GM20431 (cell line): ENCODE data around the gene GALNTL6.
"Not testable (repeated sequence)": the region's sequence is repeated elsewhere in the genome, so short reads cannot be mapped to it uniquely, and the experiment has no call there.

ENCODE experiments used
- in situ Hi-C: fragments of 300-500 bp; cut with MseI, MboI; formaldehyde crosslinking; loops from one replicate; pipeline ENCODE4 v1.15.0; 2020; ENCODE audit warnings: low sequenced_read_pairs; ENCODE audit not compliant: unreplicated experiment

Gene GALNTL6

DNA sequence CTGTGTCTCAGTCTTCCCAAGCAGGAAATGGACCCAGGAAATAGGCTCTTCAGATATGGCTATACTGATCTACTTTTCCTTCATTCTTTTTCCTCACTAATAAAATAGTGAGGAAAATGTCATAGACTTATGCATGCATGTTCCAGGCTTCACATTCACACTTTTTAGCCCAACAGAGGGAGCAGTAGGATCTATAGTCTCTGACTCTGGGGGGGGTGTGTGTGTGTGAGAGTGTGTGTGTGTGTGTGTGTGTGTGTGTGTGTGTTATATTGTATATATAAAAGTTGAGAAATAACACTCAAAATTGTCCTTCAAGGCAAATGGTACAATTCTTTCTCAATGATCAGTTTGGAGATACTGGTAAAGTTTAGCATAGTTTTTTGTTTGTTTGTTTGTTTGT, 1058.2 kb downstream of the GALNTL6 start:
- in situ Hi-C loops = no loop called here

DNA sequence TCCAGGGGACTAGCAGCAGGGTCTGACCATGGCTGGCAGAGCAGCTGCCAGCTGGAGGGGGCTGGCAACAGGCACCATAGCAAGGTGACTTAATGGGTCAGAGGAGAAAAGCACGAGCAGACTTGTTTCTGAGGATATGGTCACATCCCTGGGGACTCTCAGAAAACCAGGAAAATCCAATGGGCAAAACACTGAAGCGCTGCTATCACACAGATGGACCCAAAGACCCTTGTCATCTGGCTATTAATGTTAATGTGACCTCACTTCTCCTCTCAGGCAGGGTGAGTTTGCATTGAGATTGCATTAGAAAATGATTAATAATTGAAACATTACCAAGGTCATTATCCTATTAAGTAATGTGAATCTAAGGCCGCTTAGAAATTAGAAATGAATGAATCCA, 1061.7 kb downstream of the GALNTL6 start:
- in situ Hi-C loops = no loop called here

DNA sequence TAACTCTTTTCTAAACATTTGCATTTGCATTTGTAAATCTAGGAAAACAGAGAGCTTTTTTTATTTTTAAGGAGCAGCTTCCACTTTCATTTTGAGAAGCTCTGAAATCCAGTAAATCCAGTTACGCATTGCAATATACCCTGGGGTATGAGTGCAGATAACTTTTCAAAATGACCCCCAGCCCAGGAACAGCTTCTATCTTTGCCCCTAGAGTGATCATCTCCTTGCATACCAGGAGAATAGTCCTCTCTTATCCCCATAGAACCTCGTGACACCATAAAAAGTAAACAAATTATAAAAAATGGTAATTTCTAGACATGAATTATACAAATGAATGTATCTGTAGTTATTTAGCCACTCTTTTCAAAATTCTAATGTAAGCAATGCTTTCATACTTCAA, 1063.2 kb downstream of the GALNTL6 start:
- in situ Hi-C loops = no loop called here

DNA sequence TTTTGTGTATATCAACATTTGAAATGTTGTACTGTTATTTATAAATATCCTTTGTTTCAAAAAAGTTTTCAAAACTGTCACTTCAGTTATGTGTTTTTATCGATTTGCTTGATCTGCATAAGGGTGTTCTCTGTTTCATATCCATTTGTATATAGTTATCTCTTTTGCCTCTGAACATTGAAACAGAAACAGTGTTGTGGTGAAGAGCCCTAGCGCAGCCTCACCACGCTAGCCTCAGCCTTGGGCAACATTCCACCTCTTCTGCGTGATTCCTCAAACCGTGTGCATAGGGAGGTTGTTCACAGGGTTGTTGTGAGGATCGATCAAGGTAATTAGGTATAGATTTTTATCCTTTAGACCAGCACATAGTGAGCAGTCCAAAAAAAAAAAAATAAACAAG, 1068.4 kb downstream of the GALNTL6 start:
- in situ Hi-C loops = no loop called here

DNA sequence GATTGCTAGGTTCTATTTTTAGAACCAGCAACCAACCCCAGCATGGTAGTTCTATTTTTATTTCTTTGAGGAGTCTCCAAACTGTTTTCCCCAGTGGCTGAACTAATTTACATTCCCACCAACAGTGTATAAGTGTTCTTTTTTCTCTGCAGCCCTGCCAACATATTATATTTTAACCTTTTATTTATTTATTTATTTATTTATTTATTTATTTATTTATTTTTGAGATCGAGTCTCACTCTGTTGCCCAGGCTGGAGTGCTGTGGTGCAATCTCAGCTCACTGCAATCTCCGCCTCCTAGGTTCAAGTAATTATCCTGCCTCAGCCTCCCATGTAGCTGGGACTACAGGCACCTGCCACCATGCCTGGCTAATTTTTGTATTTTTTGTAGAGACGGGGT, 1074.2 kb downstream of the GALNTL6 start:
- in situ Hi-C loops = not testable (repeated sequence)

DNA sequence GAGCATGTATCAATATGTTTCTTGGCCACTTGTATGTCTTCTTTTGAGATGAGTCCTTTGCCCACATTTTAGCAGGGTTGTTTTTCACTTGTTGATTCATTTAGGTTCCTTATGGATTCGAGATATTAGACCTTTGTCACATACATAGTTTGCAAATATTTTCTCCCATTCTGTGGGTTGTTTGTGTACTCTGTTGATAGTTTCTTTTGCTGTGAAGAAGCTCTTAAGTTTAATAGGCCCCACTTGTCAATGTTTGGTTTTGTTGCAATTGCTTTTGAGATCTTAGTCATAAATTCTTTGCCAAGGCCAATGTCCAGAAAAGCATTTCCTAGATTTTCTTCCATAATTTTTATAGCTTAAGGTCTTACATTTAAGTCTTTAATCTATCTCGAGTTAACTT, 1074.8 kb downstream of the GALNTL6 start:
- in situ Hi-C loops = no loop called here

DNA sequence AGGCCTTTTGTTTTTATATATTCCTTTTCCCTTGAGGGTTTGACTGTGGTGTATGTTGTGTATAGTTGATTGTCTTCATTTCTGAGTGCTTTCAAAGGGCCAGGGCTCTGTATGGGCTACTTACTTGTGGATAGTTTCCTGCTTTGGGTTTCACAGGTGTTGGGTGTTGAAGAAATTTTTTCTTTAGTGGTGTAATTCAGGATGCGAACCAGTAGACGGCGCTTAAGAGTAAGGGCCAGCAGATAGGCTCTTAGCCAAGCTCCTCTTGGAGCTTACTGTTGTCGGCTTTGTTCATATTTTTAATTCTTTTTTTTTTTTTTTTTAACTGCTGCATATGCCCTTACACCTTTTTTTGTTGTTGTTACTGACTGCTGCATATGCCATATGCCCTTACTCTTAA, 1079.1 kb downstream of the GALNTL6 start:
- in situ Hi-C loops = no loop called here

DNA sequence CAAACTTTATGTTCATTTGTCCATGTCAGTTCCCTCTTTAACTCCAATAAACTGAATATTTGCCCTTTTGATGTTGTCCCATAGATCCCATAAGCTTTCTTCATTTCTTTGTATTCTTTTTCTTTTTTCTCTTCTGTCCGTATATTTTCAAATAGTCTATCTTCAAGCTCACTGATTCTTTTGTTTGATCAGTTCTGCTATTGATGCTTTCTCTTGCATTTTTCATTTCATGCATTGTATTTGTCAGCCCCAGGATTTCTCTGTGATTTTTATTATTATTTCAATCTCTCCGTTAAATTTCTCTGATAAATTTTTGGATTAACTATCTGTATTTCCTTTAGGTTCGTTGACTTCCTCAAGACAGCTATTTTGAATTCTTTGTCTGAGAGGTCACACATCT, 1082.5 kb downstream of the GALNTL6 start:
- in situ Hi-C loops = no loop called here

DNA sequence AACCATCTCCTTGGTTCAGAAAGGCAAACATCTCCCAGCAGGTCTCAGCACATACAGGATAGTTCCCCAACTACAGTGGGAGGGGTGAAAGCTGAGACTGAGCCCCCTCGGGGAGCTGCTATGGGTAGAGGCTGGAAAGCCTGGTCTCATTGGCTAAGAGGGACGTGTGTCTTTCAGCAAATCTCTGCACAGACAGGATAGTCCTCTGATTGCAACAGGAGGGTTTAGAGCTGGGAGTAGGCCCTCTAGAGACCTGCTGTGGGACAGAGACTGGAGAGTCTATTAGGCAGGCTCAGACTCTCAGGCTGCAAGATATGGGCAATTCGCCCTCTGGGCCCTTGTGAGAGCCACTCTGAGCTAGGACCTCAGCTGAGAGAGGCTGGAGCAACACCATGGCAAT, 1083.8 kb downstream of the GALNTL6 start:
- in situ Hi-C loops = no loop called here

DNA sequence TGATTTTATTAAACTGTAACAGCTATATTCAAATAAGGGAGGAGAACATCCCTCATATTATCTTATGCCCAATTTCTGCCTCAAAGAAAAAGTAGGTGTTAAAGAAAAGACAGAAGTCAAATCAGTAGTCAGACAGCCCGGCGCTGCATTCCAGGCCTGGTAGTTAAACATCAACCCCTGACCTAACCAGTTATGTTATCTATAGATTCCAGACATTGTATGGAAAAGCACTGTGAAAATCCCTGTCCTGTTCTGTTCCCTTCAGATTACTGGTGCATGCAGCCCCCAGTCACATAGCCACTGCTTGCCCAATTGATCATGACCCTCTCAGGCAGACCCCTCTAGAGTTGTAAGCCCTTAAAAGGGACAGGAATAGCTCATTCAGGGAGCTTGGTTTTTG, 1085.5 kb downstream of the GALNTL6 start:
- in situ Hi-C loops = no loop called here

DNA sequence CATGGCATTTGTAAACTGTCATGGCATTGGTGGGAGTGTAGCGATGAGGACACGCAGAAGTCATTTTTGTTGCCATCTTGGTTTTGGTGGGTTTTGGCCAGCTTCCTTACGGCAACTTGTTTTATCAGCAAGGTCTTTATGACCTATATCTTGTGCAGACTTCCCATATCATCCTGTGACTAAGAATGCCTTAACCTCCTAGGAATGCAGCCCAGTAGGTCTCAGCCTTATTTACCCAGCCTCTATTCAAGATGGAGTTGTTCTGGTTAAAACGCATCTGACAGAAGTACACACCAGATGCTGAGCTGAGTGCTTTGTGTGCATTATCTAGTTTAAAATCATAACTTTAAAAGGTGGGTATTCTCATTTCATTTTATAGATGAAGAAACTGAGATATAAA, 1086.7 kb downstream of the GALNTL6 start:
- in situ Hi-C loops = no loop called here

DNA sequence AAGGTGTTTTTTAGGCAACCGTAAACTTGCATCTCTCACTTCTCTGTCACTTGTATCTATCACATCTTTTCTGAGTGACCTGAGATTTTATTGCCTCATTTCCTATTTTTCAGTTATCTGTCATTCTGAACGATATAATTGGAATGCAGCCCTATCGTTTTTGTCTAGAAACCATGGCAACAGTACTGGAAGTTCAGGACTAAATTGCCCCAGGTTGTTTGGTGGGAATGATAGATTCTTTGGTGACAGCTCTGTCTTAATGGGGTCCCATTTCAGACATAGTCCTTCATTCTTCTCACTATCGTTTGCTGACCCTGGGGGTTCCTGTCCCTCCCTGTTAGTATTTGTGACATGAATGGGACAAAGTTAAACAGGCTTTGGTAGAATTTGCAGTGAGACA, 1087.7 kb downstream of the GALNTL6 start:
- in situ Hi-C loops = no loop called here

DNA sequence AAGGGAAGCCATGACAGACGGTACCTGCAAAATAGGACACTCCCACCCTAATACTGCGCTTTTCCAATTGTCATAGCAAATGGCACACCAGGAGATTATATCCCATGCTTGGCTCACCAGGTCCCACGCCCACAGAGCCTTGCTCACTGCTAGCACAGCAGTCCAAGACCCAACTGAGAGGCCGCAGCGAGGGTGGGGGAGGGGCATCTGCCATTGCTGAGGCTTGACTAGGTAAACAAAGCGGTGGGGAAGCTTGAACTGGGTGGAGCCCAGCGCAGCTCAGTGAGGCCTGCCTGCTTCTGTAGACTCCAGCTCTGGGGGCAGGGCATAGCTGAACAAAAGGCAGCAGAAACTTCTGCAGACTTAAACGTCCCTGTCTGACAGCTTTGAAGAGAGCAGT, 1099.3 kb downstream of the GALNTL6 start:
- in situ Hi-C loops = not testable (repeated sequence)

DNA sequence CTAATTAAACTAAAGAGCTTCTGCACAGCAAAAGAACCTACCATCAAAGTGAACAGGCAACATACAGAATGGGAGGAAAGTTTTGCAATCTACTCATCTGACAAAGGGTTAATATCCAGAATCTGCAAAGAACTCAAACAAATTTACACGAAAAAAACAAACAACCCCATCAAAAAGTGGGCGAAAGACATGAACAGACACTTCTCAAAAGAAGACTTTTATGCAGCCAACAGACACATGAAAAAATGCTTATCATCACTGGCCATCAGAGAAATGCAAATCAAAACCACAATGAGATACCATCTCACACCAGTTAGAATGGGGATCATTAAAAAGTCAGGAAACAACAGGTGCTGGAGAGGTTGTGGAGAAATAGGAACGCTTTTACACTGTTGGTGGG, 1104.2 kb downstream of the GALNTL6 start:
- in situ Hi-C loops = not testable (repeated sequence)

DNA sequence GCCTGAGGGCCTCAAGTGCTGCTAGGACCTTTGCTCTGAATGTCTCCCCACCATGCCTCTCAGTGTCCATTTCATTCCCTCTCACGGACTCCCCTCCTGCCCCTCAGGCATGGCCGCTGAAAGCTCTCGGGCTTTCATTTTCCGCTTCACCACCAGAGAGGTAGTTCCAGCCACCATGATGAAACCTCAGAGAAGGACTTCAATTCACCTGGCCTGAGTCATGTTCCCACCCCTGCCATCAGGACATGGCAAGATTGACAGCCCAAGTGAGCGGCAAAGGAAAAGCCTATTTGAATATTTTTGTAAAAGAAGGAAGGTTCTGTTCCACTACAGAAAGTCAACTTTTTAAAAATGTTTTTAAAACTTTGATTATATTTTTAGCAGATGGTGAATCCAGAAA, 1106.1 kb downstream of the GALNTL6 start:
- in situ Hi-C loops = no loop called here

DNA sequence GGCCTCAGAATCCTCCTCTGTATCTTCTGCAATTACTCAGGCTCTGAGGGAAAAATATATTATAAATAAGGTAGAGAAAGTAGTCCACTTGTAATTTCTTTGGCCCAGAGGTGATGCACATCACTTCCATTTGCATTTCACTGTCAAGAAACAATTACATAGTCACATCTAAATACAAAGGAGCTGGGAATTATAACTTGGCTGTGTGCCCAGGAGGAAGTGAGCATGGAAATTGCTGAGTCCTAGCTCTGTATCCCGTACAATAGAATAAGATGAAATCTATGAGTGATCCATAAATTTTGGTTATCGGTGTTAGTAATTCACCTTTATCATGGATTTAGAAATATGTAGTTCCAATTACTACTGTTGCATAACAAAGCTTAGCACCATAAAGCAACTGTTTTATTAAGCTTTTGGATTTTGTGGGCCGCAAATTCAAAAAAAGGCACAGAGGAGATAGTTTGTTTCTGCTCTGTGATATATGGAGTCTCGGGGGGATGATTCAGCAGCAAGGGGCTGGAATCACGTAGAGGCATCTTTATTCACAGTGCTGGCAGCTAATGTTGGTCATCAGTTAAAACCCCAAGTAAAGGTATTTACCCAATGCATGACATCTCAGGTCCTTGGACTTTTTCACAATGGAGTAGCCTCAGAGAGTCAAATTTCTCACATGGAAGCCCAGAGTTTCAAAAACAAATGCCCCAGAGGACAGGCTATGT, 1114.1 kb downstream of the GALNTL6 start:
- in situ Hi-C loops = no loop called here

DNA sequence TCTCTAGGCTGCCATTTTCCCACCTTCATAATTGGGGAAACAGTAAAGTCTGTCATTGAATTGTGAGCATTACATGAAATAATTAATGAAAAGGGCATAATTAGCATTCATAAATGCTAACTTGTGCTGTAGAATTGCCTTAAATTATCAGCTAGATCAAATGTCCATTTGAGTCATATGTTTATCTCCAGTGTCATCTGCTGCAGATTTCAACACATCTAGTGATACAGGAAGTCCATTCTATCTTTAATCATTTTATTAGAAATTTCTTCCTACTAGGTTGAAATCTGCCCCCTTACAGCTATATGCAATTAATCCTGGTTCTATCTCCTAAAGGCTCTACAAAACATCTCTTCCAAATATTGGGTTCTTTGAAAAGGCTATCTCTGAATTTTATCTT, 1115.1 kb downstream of the GALNTL6 start:
- in situ Hi-C loops = no loop called here

DNA sequence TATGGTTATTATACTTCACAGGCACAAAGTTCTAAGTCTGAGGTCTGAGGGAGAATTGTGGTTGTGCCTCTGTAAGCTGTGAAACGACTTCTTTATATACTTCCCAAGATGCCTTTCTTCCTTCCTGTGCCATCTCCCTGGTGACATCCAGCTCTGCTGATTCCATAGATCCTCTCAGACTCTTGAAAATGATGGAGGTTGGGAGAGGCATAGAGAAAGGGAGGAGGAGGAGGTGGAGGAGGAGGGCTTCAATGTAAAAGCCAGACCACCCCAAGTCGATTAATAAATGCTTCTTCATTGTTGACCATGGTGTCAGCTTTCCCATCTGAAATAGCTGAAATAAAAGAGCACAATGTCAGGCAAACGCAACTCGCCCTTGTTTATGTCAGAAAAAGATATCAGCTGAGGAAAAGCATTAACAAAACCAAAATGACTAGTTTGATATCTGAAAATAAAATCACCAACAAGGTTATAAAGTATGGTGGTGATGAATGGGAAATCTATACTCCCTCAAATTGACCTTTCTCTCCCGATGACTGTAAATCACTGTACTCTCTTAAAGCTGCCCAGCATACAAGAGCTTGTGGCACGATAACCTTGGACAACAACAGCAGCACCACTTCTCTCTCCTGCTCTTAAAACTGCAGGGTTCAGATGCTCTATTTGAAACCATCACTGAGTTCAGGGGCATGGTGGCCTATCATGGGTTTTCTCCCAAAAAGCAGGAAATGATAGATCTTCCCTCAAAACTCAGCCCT, 1125.0 kb downstream of the GALNTL6 start:
- in situ Hi-C loops = no loop called here

DNA sequence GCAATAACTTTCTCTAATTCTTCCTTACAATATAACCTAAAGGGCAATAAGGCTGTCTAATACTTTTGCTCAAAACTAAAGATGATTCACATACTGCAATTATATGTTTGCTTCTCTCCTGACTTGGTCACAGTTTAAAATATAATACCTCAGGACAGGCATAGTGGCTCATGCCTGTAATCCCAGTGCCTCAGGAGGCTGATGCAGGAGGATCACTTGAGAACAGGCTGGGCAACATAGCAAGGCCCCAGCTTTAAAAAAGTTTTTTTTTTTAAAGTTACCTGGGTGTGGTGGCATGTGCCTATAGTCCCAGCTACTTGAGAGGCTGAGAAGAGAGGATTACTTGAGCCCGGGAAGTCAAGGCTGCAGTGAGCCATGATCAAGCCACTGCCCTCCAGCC, 1125.7 kb downstream of the GALNTL6 start:
- in situ Hi-C loops = no loop called here

DNA sequence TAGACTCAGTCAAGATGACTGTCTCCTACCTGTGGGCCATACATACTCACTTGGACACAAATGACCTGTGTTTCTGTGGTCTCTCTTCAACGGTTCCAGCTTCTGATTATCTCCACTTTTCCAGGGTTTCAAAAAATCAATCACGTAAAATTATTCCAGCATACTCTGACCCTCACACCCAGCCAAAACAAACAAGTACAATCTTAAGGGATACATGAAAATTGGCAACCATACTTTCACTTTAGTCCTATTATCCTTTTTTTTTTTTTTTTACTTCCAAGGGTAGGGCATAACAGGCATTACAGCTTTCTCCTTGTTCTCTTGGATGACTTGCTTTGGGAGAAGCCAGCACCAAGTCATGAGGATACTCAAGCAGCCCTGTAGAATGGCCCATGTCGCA, 1129.6 kb downstream of the GALNTL6 start:
- in situ Hi-C loops = no loop called here

DNA sequence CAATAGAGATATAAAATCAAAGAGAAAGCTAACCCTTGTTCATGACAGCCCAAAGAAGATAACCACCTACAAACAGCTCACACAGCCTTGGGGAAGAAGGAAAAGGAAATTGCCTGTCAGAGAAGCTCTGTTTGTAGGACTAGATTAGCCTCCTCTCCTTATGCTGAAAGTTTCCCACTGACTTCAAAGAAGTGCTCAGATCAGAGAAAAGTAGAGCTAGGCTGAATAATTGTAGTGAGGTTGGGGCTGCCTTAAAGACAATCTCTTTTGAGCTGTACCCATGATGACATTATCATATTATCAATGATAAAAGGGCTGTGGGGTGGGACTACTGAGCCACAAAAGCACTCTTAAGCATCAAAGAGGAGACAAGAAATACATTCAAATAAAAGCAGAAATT, 1132.4 kb downstream of the GALNTL6 start:
- in situ Hi-C loops = no loop called here

DNA sequence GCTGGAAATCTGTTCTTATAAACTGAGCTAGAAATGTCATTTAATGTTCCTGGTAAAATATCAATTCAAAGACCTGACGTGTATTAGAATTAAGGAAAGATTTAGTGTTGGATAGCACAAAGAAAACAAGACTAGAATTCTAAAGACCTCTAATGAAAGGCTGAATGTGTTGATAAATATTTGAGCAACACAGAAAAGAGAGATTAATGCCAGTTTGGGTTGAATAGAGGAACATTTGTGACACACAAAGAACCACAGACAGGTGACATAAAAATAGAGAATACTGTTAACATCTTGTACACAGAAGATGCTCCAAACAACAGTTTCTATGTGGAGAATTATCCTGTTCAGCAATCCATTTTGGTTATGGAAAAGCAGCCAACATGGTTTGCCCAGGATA, 1133.3 kb downstream of the GALNTL6 start:
- in situ Hi-C loops = no loop called here
